GM13976 (cell line): Measurements from ENCODE around the gene JARID2.

Experiments
- DNase-seq: peaks from one replicate; pipeline ENCODE4 v3.0.0; 2012; ENCODE audit warnings: low spot score
- in situ Hi-C: fragments of 300-500 bp; cut with MboI; formaldehyde crosslinking; loops from one replicate; pipeline ENCODE4 v1.12.0; 2022; ENCODE audit warnings: low sequenced_read_pairs, mixed read lengths, inconsistent platforms; ENCODE audit not compliant: unreplicated experiment
- TF ChIP-seq, protein P1 (sequence below): IDR thresholded peaks from 2 replicates; pipeline ENCODE4 v1.5.1; 2012; ENCODE audit warnings: borderline replicate concordance, mild to moderate bottlenecking; ENCODE audit not compliant: insufficient read depth; ENCODE audit errors: extremely low read depth, missing control alignments, control extremely low read depth

The JARID2 gene

GRCh38 chr6:15308435-15309213 lies 62.8 kb downstream of the JARID2 start:
- DNase-seq = no peak
- in situ Hi-C loops = no loop called here
- TF ChIP-seq, protein P1, sequence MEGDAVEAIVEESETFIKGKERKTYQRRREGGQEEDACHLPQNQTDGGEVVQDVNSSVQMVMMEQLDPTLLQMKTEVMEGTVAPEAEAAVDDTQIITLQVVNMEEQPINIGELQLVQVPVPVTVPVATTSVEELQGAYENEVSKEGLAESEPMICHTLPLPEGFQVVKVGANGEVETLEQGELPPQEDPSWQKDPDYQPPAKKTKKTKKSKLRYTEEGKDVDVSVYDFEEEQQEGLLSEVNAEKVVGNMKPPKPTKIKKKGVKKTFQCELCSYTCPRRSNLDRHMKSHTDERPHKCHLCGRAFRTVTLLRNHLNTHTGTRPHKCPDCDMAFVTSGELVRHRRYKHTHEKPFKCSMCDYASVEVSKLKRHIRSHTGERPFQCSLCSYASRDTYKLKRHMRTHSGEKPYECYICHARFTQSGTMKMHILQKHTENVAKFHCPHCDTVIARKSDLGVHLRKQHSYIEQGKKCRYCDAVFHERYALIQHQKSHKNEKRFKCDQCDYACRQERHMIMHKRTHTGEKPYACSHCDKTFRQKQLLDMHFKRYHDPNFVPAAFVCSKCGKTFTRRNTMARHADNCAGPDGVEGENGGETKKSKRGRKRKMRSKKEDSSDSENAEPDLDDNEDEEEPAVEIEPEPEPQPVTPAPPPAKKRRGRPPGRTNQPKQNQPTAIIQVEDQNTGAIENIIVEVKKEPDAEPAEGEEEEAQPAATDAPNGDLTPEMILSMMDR = no peak

DNA sequence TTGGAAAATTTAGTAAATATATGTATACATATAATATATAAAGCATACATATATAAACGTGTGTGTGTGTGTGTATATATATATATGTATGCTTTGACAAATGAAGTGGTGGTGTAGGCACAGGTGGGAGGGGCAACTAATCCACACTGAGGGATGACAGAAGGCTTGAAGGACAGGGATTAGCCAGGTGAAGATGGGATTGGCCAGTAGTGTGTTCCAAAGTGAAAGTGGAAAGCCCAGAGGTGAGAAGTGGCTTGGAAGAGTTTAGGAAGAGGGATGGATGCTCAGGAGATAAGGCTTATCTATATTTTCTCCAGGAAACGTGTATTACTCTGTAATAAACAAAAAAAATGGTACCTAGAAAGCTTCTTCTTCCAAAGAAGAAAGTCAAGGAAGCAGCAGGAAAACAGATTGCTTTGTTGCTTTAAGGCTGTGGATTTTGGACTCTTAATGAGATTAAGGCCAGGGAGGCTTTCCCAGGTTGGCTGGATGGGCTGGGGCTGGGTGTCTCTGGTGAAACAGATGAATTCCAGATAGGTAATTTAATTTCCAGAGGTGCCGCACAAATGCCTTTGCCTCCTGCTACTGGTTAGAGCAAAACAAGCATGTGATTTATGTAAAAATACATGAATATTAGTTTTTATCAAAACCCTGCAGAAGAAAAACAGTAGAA lies 63.9 kb downstream of the JARID2 start:
- in situ Hi-C loops = no loop called here
- TF ChIP-seq, protein P1 = no peak
- DNase-seq = no peak

- in situ Hi-C loops = no loop called here
- no peak for DNase-seq
- TF ChIP-seq, protein P1 = no peak
Observed at GRCh38 chr6:15310680-15311079, 64.8 kb downstream of the JARID2 start.

DNA sequence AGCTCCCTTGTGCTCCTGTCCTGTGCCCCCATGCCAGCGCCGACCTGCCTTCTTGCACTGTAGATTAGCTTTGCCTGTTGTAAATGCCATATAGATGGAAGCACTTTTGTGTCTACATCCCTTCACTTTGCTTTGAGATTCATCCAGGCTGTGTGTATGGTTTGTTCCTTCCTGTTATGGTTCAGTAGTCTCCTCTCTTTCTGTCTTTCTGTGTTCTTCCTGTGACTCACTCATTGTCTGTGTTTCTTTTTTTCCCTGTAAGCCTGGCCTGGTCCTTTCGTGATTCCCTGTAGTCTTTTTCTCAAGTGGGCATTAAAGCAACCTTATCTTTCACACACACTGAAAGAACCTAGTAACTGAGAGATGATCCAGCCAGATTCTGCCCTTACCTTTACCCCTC lies 66.6 kb downstream of the JARID2 start:
- DNase-seq = no peak
- in situ Hi-C loops = no loop called here
- TF ChIP-seq, protein P1 = no peak

- in situ Hi-C loops = no loop called here
- TF ChIP-seq, protein P1 = no peak
- DNase-seq = no peak
Observed at GRCh38 chr6:15313367-15313766, 67.5 kb downstream of the JARID2 start.

GRCh38 chr6:15316754-15317153 lies 70.9 kb downstream of the JARID2 start:
- TF ChIP-seq, protein P1 = no peak
- in situ Hi-C loops = no loop called here
- DNase-seq = no peak
